Measurements from ENCODE around the gene GRPEL2. TPM values are rescaled to one million over a fixed set of nuclear protein-coding genes. Genes with fewer than 3 reads are reported as not detected.

GRPEL2 gene
- total and polyA plus RNA-seq, 3 donors from 2014 or later: 11.6 to 14.3 (median 13.3) TPM

DNA sequence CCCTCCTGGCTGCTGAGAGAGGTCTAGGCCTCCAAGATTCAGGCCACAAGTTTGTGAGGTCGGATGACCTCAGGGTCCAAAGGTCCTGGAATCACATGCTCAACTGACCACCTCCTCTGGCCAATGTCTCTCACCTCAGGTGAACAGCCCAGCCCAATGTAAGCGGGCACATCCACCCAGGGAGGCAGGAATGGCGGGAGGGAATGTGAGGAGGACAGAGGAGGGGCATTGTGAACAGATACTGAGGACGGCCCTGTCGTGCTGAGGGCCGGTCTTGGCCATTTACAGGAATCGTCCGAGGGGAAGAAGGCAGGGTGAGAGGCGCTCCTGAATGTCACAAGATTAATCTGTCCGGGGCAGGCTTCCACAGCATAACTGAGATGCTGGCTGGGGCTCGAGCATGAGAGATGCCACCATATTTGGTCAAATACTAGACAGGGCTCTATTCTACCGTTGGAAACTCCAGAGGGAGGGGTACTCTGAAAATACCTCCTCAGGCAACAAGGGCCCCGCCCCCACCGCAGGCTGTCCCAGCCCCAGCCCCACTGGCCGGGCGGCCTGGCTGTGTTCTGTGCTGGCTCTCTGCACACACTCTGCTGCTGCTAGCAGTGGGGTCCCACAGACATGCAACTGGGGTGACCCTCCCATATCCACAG, 35.3 kb downstream of the GRPEL2 start:
- Histone ChIP-seq H3K4me1 (peaks cover 66% of the 10 kb centered on the region), H3K9me3 (no peaks in the 10 kb centered on the region), H3K4me3 (no peak overlapping the region), H3K36me3 (ENCODE audit: low read depth, missing control alignments) (no peaks in the 10 kb centered on the region), H3K27ac (peak overlapping the region; percentile 78 to 91), H3K27me3 (no peaks in the 10 kb centered on the region)
- intact Hi-C loops (cut with DNase I; ENCODE audit: low total_unique reads): loop anchor here (5.0 kb wide), 2 partner anchors 37 to 52 kb away; no protein-coding TSS in a partner anchor
- TF ChIP-seq, protein P1, sequence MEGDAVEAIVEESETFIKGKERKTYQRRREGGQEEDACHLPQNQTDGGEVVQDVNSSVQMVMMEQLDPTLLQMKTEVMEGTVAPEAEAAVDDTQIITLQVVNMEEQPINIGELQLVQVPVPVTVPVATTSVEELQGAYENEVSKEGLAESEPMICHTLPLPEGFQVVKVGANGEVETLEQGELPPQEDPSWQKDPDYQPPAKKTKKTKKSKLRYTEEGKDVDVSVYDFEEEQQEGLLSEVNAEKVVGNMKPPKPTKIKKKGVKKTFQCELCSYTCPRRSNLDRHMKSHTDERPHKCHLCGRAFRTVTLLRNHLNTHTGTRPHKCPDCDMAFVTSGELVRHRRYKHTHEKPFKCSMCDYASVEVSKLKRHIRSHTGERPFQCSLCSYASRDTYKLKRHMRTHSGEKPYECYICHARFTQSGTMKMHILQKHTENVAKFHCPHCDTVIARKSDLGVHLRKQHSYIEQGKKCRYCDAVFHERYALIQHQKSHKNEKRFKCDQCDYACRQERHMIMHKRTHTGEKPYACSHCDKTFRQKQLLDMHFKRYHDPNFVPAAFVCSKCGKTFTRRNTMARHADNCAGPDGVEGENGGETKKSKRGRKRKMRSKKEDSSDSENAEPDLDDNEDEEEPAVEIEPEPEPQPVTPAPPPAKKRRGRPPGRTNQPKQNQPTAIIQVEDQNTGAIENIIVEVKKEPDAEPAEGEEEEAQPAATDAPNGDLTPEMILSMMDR (IDR thresholded peaks at IDR 0.05): no peak
- TF ChIP-seq POLR2A (IDR thresholded peaks at IDR 0.05): peak; percentile 4
- DNase-seq: peak; percentile 68
- WGBS, 2 donors: 61 to 69% methylated on average over 11 to 16 of the region's 16 CpGs

DNA sequence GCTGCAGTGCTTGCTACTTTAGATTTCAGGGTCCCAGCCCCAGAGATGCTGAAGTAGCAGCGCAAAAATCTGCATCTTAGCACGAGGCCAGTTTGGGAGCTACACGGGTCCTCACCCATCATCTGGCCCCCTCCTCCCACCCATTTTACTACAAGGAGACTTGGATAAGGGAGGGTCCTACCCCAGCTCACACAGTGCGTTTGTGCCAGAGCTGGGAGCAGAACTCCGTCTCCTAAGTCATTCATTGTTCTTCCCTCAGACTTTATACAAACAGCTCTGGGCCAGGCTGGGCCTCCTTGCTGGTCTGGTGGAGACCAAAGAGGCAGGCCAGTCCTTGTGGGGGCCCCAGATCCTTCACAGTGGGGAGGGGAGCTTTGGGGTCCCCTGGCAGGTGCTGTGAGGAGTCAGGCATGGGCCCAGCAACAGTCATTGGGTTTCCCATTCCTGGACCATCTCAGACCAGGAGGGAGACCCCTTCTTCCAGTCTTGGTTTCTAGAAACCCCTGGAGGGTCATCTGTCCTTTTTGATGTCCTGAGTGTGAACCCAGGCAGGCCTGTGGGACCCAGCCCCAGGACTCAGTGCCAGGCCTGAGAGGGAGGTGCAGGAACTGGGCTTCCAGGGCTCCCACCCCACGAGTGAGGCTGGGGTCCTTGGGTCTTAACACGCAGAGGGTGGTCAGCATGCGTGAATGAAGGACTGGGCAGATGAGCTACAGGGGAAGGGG, 36.1 kb downstream of the GRPEL2 start:
- Histone ChIP-seq H3K9me3 (no peaks in the 10 kb centered on the region), H3K36me3 (ENCODE audit: low read depth, missing control alignments) (no peaks in the 10 kb centered on the region), H3K27me3 (no peaks in the 10 kb centered on the region), H3K27ac (peak overlapping the region; percentile 78 to 91), H3K4me3 (no peak overlapping the region), H3K4me1 (peaks cover 74% of the 10 kb centered on the region)
- no peak for TF ChIP-seq POLR2A (IDR thresholded peaks at IDR 0.05)
- TF ChIP-seq, protein P1 (IDR thresholded peaks at IDR 0.05): no peak
- WGBS, 2 donors: 38 to 61% methylated on average over 8 of the region's 8 CpGs
- intact Hi-C loops (cut with DNase I; ENCODE audit: low total_unique reads): loop anchor here (5.0 kb wide), 2 partner anchors 36 to 51 kb away; no protein-coding TSS in a partner anchor
- DNase-seq: no peak

DNA sequence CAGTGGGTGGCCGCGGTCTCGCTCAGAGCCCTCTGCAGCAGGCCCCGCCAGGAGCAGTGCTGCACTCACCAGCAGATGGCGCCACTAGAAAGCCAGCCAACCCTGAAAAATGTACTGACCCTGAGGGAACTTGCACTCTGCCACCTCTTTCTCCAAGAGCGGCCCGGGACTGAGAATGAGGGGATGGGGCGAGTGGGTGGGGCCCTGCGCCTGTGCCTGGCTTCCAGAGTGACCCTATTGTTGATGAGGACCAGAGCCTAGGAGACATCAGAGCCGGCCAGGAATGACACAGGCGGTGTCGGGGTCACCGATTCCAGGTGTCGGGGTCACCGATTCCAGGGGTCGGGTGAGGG, 36.7 kb downstream of the GRPEL2 start:
- intact Hi-C loops (cut with DNase I; ENCODE audit: low total_unique reads): loop anchor here (5.0 kb wide), 2 partner anchors 35 to 50 kb away; no protein-coding TSS in a partner anchor
- H3K36me3 ChIP-seq (ENCODE audit: low read depth, missing control alignments): no peaks in the 10 kb centered on the region
- no peaks in the 10 kb centered on the region for H3K9me3 ChIP-seq
- H3K27ac ChIP-seq: peak overlapping the region; percentile 78 to 91
- H3K27me3 ChIP-seq: no peaks in the 10 kb centered on the region
- no peak overlapping the region for H3K4me3 ChIP-seq
- peaks cover 80% of the 10 kb centered on the region for H3K4me1 ChIP-seq
- WGBS, 2 donors: 44 to 50% methylated on average over 16 of the region's 16 CpGs
- peak; percentile 86 for DNase-seq
- TF ChIP-seq, protein P1 (IDR thresholded peaks at IDR 0.05): peak; percentile 94 to 96 (median 96)
- TF ChIP-seq POLR2A (IDR thresholded peaks at IDR 0.05): no peak

DNA sequence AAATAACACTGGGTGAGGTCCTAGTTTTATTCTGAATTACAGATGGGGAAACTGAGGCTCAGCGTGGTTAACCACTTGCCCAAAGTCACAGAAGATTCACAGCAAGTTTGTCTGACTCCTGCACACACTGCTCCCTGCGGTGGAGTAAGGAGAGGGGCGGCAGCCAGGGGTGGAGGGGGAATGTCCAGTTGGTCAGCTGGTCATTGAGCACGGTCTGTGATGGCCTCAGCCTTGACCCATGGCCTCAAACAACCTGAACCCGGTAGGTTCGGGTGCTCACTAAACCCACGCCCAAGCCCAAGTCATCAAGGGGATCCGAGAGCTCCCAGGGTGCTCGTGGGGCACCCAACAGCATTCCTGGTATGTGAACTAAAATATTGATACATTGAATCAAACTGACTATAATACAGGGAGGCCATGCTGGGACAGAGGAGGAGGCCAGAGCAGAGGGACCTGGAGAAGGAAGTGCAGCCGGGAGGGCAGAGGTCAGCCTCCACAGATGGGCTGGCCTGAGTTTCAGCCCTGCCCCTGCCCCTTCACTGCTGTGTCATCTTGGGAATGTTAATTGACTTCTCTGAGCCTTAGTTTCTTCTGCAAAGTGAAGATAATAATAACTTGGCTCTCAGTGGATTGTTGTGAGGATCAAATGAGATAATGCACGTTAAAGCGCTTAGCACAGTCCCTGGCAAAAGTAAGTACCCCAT, 37.4 kb downstream of the GRPEL2 start:
- intact Hi-C loops (cut with DNase I; ENCODE audit: low total_unique reads): loop anchor here (5.0 kb wide), 2 partner anchors 35 to 50 kb away; no protein-coding TSS in a partner anchor
- 42 to 44% methylated on average over 4 to 12 of the region's 12 CpGs for WGBS, 2 donors
- no peaks in the 10 kb centered on the region for H3K27me3 ChIP-seq
- peaks cover 84% of the 10 kb centered on the region for H3K4me1 ChIP-seq
- no peaks in the 10 kb centered on the region for H3K36me3 ChIP-seq (ENCODE audit: low read depth, missing control alignments)
- TF ChIP-seq, protein P1 (IDR thresholded peaks at IDR 0.05): no peak
- H3K4me3 ChIP-seq: no peak overlapping the region
- H3K9me3 ChIP-seq: no peaks in the 10 kb centered on the region
- H3K27ac ChIP-seq: peak overlapping the region; percentile 78 to 91
- peak; percentile 49 for DNase-seq
